NCI-H1105 (cell line): Measurements from ENCODE around the gene UBALD1.

Experiments used
- DNase-seq: peaks from one replicate; lab custom pipeline; 2025; lab: John Stamatoyannopoulos, UW

The UBALD1 gene

GRCh38 chr16:4646773-4647643 is 32.3 kb upstream of the UBALD1 start:
- no peak for DNase-seq

- no peak for DNase-seq
Observed at GRCh38 chr16:4641895-4642294, 27.2 kb upstream of the UBALD1 start.

GRCh38 chr16:4641306-4641687 is 26.6 kb upstream of the UBALD1 start:
- DNase-seq: no peak

- DNase-seq: no peak
Observed at GRCh38 chr16:4640572-4641305, 26.1 kb upstream of the UBALD1 start.

GRCh38 chr16:4639899-4640509 is 25.3 kb upstream of the UBALD1 start:
- DNase-seq: no peak

GRCh38 chr16:4637501-4638166 is 22.9 kb upstream of the UBALD1 start:
- DNase-seq: no peak

- DNase-seq: no peak
Observed at GRCh38 chr16:4636196-4636595, 21.5 kb upstream of the UBALD1 start.

- no peak for DNase-seq
Observed at GRCh38 chr16:4634768-4635167, 20.1 kb upstream of the UBALD1 start.

GRCh38 chr16:4633910-4634635 is 19.4 kb upstream of the UBALD1 start:
- no peak for DNase-seq

- no peak for DNase-seq
Observed at GRCh38 chr16:4631444-4631843, 16.8 kb upstream of the UBALD1 start.

GRCh38 chr16:4628283-4628682 is 13.6 kb upstream of the UBALD1 start:
- DNase-seq: no peak

- no peak for DNase-seq
Observed at GRCh38 chr16:4626396-4626795, 11.7 kb upstream of the UBALD1 start.

- DNase-seq: no peak
Observed at GRCh38 chr16:4625560-4626159, 11.0 kb upstream of the UBALD1 start.

- DNase-seq: no peak
Observed at GRCh38 chr16:4624827-4625559, 10.3 kb upstream of the UBALD1 start.

- peak; percentile 71 for DNase-seq
Observed at GRCh38 chr16:4624015-4624826, 9.5 kb upstream of the UBALD1 start, which contains the start of gene MGRN1. TSS of gene MGRN1 (plus strand) at chr16:4624826. CDS start at chr16:4624961, 135 bp downstream.

- no peak for DNase-seq
Observed at GRCh38 chr16:4623593-4623992, 8.9 kb upstream of the UBALD1 start.

- DNase-seq: no peak
Observed at GRCh38 chr16:4618645-4619418, 4.1 kb upstream of the UBALD1 start.

GRCh38 chr16:4617880-4618279 is 3.2 kb upstream of the UBALD1 start:
- no peak for DNase-seq
